GM18873 (cell line): ENCODE measurements around the gene UBR2.
"Not testable (repeated sequence)": the region's sequence is repeated elsewhere in the genome, so short reads cannot be mapped to it uniquely, and the experiment has no call there.

Experiments used
- ATAC-seq: cut with Tn5 transposase; IDR thresholded peaks from one replicate; pipeline ENCODE4 v1.9.1; 2021; ENCODE audit warnings: mild to moderate bottlenecking, moderate library complexity, moderate number of reproducible peaks; ENCODE audit not compliant: unreplicated experiment, low FRiP score

UBR2 gene

GRCh38 chr6:42689371-42689770, 125.5 kb downstream of the UBR2 start:
- ATAC-seq = no peak

GRCh38 chr6:42690151-42690702, 126.4 kb downstream of the UBR2 start:
- ATAC-seq = no peak

GRCh38 chr6:42690872-42691271, 127.0 kb downstream of the UBR2 start:
- ATAC-seq = no peak

GRCh38 chr6:42692137-42692911, 128.5 kb downstream of the UBR2 start:
- no peak for ATAC-seq

GRCh38 chr6:42693725-42694323, 130.0 kb downstream of the UBR2 start:
- ATAC-seq = no peak

- ATAC-seq = no peak
Measured at GRCh38 chr6:42694586-42694985, 130.8 kb downstream of the UBR2 start.

GRCh38 chr6:42696526-42697267, 132.9 kb downstream of the UBR2 start:
- no peak for ATAC-seq

GRCh38 chr6:42697268-42697655, 133.4 kb downstream of the UBR2 start:
- no peak for ATAC-seq

- ATAC-seq = no peak
Measured at GRCh38 chr6:42698217-42698616, 134.4 kb downstream of the UBR2 start.

- ATAC-seq = no peak
Measured at GRCh38 chr6:42702200-42702599, 138.4 kb downstream of the UBR2 start.

GRCh38 chr6:42702786-42703185, 139.0 kb downstream of the UBR2 start:
- ATAC-seq = not testable (repeated sequence)

GRCh38 chr6:42704251-42704936, 140.6 kb downstream of the UBR2 start:
- ATAC-seq = no peak

GRCh38 chr6:42704937-42705374, 141.1 kb downstream of the UBR2 start:
- ATAC-seq = no peak

GRCh38 chr6:42707595-42707994, 143.8 kb downstream of the UBR2 start:
- no peak for ATAC-seq

GRCh38 chr6:42708096-42708495, 144.3 kb downstream of the UBR2 start:
- ATAC-seq = no peak

GRCh38 chr6:42709871-42710270, 146.0 kb downstream of the UBR2 start:
- ATAC-seq = no peak

GRCh38 chr6:42710316-42710715, 146.5 kb downstream of the UBR2 start:
- no peak for ATAC-seq

- no peak for ATAC-seq
Measured at GRCh38 chr6:42711930-42712329, 148.1 kb downstream of the UBR2 start.

- no peak for ATAC-seq
Measured at GRCh38 chr6:42714098-42714761, 150.4 kb downstream of the UBR2 start.

GRCh38 chr6:42715871-42716270, 152.0 kb downstream of the UBR2 start:
- no peak for ATAC-seq
